ENCODE measurements around the gene CLDN6.

CLDN6 gene

GRCh38 chr16:3007957-3008689 is 9.9 kb downstream of the CLDN6 start:
- H3K4me1 Mint-ChIP-seq, result peaks cover 47% of the 10 kb centered on the region
- peak overlapping the region; percentile 61 for H3K4me3 Mint-ChIP-seq
- peaks cover 60% of the 10 kb centered on the region for H3K27me3 Mint-ChIP-seq (ENCODE audit: low read depth, poor library complexity)
- no peaks in the 10 kb centered on the region for H3K36me3 Mint-ChIP-seq (ENCODE audit: low read depth)
- no peak overlapping the region for H3K27ac Mint-ChIP-seq
- TF ChIP-seq, protein P1, sequence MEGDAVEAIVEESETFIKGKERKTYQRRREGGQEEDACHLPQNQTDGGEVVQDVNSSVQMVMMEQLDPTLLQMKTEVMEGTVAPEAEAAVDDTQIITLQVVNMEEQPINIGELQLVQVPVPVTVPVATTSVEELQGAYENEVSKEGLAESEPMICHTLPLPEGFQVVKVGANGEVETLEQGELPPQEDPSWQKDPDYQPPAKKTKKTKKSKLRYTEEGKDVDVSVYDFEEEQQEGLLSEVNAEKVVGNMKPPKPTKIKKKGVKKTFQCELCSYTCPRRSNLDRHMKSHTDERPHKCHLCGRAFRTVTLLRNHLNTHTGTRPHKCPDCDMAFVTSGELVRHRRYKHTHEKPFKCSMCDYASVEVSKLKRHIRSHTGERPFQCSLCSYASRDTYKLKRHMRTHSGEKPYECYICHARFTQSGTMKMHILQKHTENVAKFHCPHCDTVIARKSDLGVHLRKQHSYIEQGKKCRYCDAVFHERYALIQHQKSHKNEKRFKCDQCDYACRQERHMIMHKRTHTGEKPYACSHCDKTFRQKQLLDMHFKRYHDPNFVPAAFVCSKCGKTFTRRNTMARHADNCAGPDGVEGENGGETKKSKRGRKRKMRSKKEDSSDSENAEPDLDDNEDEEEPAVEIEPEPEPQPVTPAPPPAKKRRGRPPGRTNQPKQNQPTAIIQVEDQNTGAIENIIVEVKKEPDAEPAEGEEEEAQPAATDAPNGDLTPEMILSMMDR (IDR thresholded peaks at IDR 0.05), result no peak
- no peak for DNase-seq
- no peaks in the 10 kb centered on the region for H3K9me3 Mint-ChIP-seq

DNA sequence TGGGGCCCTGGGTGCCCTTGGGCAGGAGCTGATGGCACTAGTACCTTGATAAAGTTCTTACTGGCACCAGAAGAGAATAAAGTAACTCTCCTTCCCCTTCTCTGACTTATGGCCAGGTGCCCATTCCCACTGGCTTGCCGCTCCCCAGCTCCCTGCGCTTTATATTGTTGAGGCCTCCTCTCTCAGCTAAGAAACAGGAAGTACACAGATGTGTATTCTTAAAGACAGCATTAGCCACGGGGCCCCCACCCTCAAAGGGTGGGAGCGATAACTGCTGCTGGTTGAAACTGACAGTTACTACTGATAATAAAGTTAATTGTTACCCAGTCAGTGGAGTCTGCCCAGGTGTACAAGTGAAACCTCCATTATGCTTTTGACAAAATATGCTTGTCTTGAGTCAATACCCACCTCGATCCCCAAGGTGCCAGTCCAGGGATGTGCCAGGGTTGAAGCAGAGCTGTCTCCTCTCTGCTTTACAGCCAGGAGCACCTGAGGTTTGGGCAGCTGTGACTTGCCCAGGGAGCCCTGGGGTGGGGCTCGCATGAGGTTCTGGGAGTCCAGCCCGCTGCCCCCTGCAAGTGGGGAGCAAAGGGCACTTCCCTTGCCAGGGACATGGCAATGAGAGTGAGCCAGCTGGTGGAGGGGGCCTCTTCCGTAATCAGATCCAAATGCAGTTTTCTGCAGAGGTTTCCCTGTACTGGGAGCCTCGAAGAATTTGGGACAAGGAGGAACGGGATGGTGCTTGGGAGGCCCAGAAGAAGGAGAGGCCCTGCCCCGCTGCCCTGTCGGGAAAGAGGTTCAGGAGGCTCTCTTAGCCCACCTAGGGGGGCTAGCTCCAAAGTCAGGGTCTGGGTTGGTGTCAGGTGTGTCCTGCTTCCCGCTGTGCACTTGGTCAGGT is 10.7 kb downstream of the CLDN6 start:
- H3K36me3 Mint-ChIP-seq (ENCODE audit: low read depth), result no peaks in the 10 kb centered on the region
- no peak overlapping the region for H3K27ac Mint-ChIP-seq
- peak overlapping the region; percentile 49 for H3K4me3 Mint-ChIP-seq
- H3K27me3 Mint-ChIP-seq (ENCODE audit: low read depth, poor library complexity), result peaks cover 55% of the 10 kb centered on the region
- no peaks in the 10 kb centered on the region for H3K9me3 Mint-ChIP-seq
- TF ChIP-seq, protein P1 (IDR thresholded peaks at IDR 0.05), result no peak
- H3K4me1 Mint-ChIP-seq, result peaks cover 39% of the 10 kb centered on the region
- no peak for DNase-seq

DNA sequence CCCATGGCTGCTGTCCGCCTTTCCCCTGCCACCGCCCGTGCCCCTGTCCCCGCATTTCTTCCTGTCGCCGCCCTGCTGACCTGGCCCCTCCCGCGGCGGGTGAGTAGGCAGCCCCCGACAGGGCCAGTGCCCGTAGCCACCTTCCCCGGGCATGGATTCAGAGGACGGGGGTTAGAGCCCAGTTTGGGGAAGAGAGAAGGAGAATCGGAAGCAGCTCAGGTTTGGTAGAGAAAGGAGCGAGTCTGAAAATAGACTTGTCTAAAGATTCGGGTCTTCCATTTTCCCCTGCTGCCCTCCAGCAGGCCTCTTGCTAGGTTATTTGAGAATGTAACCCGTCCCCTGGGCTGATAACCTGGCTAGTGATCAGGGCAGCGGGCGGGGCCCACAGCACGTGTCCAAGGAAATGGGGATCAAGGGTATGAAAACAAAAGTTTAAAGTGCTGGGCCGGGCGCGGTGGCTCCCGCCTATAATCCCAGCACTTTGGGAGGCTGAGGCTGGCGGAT is 13.2 kb downstream of the CLDN6 start:
- DNase-seq, result peak; percentile 35
- TF ChIP-seq, protein P1 (IDR thresholded peaks at IDR 0.05), result no peak
- peak overlapping the region; percentile 65 for H3K4me3 Mint-ChIP-seq
- peaks cover 35% of the 10 kb centered on the region for H3K4me1 Mint-ChIP-seq
- no peaks in the 10 kb centered on the region for H3K9me3 Mint-ChIP-seq
- peaks cover 58% of the 10 kb centered on the region for H3K27me3 Mint-ChIP-seq (ENCODE audit: low read depth, poor library complexity)
- no peak overlapping the region for H3K27ac Mint-ChIP-seq
- H3K36me3 Mint-ChIP-seq (ENCODE audit: low read depth), result no peaks in the 10 kb centered on the region

DNA sequence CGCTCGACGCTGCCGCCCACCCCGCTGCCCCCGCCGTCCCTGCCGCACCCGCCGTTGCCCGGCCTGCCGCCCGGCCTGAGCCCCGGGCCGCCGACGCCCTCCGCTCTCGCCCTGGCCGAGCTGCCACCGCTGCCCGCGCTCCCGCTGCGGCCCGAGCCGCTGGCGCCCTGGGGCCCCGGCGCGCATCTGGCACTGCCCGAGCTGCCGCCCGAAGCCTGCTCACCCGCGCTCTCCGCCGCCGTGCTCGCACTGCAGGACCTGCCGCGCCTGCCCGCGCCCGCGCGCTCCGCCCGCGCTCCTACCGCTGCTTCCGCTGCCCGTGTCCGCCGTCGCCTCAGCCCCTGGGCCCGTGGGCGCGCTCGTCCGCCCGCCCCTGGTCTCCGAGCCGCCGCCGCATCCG is 13.7 kb downstream of the CLDN6 start:
- TF ChIP-seq, protein P1 (IDR thresholded peaks at IDR 0.05), result no peak
- peak; percentile 38 for DNase-seq
- H3K27me3 Mint-ChIP-seq (ENCODE audit: low read depth, poor library complexity), result peaks cover 60% of the 10 kb centered on the region
- no peak overlapping the region for H3K4me3 Mint-ChIP-seq
- H3K36me3 Mint-ChIP-seq (ENCODE audit: low read depth), result no peaks in the 10 kb centered on the region
- H3K9me3 Mint-ChIP-seq, result no peaks in the 10 kb centered on the region
- H3K27ac Mint-ChIP-seq, result no peak overlapping the region
- peaks cover 30% of the 10 kb centered on the region for H3K4me1 Mint-ChIP-seq

DNA sequence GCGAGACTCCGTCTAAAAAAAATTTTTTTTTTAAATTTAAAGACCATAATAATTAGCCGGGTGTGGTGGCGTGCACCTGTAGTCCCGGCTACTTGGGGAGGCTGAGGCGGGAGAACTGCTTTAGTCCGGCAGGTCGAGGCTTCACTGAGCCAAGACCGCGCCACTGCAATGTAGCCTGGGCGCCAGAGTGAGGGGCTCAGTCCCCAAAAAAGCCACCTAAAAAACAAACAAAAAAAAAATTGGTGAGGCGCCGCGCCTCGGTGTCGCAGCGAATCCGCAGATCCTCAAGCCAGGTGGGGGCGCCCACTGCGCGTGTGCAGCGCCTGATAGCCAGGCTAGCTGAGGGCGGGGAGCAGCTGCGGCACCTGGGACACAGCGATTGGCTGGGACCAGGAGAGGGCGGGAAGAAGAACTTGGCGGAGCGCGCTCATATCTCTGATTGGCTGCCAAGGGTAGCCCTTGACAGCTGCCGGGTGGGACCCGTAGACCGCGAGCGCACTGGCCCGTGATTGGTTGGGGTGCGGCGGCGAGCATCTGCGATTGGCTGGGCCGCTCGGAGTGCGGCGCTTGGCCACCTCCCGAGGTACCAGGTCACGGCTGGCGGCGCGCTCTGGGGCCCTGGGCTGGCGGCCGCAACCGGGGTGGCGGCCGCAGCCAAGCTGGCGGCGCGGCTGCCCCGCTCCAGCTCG is 14.3 kb downstream of the CLDN6 start:
- Mint-ChIP-seq H3K9me3 (no peaks in the 10 kb centered on the region), H3K27ac (no peak overlapping the region), H3K4me1 (peaks cover 24% of the 10 kb centered on the region), H3K27me3 (ENCODE audit: low read depth, poor library complexity) (peaks cover 65% of the 10 kb centered on the region), H3K4me3 (peak overlapping the region; percentile 64), H3K36me3 (ENCODE audit: low read depth) (no peaks in the 10 kb centered on the region)
- TF ChIP-seq, protein P1 (IDR thresholded peaks at IDR 0.05), result no peak
- DNase-seq, result peak; percentile 96
